Anterior cingulate cortex (tissue), 58 donors: ENCODE data around the gene RILPL1.
"Not testable (repeated sequence)": the region's sequence is repeated elsewhere in the genome, so short reads cannot be mapped to it uniquely, and the experiment has no call there.

Experiments
- DNase-seq, 58 donors: peaks; one replicate each; lab custom pipeline; 2025; lab: John Stamatoyannopoulos, UW

The RILPL1 gene

DNA sequence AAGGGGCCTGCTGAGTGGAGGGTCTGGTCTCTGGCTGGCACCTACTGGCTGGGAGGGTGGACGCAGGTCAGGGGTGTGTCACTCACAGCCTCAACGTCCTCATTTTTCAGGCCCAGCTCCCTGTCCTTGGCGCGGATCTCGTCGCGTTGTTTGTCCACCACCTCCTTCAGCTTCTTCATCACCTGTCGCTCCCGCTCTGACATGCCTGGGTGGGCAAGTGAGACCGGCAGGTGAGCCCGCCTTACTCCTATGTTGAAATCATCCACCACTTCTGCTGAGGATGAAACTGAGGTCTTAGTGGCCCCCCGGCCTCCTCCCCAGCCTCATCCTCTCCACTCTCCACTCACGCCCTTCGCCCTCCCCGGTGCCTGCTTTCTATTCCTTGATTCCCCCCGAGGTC is 34.2 kb downstream of the RILPL1 start:
- DNase-seq = no peak

DNA sequence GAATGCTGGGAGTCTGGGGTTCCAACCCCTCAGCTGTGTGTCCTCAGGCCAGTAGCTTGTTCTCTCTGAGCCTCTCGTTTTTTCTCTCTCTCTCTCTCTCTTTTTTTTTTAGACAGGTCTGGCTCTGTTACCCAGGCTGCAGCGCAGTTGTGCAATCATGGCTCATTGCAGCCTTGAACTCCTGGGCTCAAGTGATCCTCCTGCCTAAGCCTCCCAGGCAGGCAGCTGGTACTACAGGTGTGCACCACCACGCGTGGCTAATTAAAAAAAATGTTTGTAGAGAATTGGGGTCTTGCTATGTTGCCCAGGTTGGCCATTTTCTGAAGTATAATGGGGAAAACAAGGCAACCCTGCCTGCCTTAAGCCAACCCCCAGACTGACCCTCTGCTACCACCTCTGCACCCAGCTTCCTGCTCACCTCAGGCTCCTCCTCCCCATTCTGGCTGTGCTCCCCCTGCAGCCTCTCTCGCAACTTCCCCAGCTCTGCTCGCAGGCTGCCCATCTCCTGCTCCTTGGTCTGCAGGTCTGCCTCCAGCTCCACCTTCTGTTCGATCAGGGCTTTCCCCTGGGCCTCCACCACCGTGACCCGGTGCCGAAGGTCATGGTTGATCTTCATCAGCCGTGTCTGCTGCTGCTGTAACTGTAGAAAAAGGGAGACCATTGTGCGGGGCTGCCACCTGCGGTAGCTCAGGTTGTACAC is 35.2 kb downstream of the RILPL1 start:
- no peak for DNase-seq

DNA sequence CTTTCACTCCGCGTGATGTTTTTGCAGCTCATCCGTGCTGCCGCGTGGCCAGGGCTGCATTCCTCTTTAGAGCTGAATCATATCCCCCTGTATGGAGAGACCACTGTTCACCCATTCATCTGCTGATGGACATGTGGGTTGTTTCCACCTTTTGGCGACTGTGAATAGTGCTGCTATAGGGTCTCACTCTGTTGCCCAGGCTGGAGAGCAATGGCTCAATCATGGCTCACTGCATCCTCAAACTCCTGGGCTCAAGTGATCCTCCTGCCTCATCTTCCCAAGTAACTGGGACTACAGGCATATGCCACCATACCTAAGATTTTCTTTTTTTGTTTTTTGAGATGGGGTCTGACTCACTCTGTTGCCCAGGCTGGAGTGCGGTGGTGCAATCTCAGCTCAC is 36.5 kb downstream of the RILPL1 start:
- no peak for DNase-seq

- no peak for DNase-seq
Observed at GRCh38 chr12:123494124-123494851, 39.2 kb downstream of the RILPL1 start.

- DNase-seq = peak in 2 of 58 donors; percentile 10 to 19
Observed at GRCh38 chr12:123492339-123493039, 41.0 kb downstream of the RILPL1 start.

DNA sequence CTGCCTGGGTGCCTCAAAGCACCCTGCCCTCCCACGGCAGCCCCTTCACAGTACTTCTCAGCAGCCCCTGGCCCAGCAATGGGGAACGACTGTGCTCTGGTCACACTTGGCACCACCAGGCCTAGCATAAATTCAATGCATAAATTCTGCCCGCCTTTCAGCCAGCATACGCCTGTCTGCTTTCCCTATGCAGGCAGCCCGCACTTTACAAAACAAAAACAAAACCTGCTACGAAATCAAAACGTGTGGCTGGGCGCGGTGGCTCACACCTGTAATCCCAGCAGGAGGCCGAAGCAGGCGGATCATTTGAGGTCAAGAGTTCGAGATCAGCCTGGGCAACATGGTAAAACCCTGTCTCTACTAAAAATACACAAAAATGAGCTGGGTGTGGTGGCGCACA is 42.0 kb downstream of the RILPL1 start:
- DNase-seq = no peak

DNA sequence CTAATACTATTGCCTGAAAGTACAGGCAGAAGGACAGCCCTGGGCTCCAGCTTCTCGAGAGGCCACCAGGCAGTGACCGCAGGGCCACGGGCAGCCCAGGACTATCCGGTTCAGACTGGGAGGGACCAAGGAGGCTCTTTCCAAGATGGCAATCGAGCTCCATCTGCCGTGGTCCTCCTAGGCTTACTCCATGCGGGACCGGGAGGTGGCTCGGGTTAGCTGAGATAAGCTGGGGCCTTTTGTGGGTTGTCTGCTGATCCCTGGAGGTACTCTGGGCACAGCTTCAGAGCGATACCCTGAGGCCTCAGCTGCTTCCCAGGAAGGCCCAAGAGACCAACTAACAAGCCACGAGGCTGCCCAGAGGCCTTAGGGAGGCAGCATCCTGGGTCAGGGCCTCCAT is 42.5 kb downstream of the RILPL1 start:
- no peak for DNase-seq

GRCh38 chr12:123490089-123490488 is 43.4 kb downstream of the RILPL1 start:
- DNase-seq = no peak

- no peak for DNase-seq
Observed at GRCh38 chr12:123489580-123489979, 43.9 kb downstream of the RILPL1 start.

DNA sequence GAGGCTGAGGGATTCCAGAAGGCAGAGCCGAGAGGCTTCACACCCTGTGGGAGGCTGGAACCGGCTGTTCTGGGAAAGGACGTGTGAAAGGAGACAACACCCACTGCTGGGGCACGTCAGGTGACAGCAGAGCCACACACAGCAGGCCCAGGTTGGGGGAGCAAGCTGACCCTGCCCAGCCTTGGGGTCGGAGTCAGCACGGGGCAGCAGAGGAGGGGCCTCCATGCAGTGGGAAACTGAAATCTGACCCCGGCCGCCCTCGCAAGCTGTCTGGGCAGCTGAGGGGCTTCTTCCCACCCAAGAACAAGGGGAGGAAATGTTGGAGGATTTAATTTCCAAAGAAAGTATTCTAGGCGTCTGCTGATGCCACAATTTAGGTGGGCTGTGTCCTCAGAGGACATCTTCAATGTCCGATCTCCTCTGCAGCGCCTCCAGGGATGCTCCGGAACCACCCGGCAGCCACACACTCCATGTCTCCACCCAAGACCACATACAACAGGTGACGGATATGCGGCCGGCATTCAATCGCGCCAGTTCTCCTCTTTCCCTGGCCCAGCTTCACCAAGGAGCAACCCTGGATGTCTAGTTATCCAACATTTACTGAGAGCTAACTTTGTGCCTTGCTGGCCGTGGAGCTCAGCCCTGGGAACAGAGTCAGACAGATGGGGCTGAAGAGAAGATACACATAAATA is 44.8 kb downstream of the RILPL1 start:
- DNase-seq = peak in 2 of 58 donors; percentile 11 to 16

DNA sequence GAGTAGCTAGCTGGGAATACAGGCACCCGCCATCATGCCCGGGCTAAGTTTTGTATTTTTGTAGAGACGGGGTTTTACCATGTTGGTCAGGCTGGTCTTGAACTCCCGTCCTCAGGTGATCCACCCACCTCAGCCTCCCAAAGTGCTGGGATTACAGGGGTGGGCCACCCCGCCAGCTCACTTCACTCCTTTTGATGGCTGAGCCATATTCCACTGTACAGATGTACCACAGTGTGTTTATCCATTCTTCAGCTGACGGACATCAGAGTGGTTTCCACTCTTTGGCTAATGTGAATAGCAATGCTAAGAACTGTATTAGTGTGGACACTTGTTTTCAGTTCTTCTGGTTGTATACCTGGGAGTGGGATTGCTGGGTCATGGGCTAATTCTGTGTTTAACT is 46.1 kb downstream of the RILPL1 start:
- DNase-seq = no peak

GRCh38 chr12:123485756-123486155 is 47.8 kb downstream of the RILPL1 start:
- peak in 42 of 58 donors; percentile 7 to 83 (median 47) for DNase-seq

- DNase-seq = no peak
Observed at GRCh38 chr12:123483602-123484248, 49.8 kb downstream of the RILPL1 start.

GRCh38 chr12:123482876-123483275 is 50.6 kb downstream of the RILPL1 start:
- no peak for DNase-seq

DNA sequence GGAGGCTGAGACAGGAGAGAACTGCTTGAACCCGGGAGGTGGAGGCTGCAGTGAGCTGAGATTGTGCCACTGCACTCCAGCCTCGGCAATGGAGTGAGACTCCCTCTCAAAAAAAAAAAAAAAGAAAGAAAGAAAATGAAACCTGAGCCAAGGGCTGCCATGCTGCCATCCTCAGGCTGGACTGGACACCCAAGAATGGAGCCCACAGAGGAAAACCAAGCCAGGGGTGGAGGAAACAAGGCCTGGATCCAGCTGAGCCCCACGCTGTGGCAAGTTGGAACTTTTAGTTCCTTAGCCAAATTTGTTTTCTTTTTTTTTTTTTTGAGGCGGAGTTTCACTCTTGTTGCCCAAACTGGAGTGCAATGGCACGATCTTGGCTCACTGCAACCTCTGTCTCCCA is 52.3 kb downstream of the RILPL1 start:
- DNase-seq = not testable (repeated sequence)

DNA sequence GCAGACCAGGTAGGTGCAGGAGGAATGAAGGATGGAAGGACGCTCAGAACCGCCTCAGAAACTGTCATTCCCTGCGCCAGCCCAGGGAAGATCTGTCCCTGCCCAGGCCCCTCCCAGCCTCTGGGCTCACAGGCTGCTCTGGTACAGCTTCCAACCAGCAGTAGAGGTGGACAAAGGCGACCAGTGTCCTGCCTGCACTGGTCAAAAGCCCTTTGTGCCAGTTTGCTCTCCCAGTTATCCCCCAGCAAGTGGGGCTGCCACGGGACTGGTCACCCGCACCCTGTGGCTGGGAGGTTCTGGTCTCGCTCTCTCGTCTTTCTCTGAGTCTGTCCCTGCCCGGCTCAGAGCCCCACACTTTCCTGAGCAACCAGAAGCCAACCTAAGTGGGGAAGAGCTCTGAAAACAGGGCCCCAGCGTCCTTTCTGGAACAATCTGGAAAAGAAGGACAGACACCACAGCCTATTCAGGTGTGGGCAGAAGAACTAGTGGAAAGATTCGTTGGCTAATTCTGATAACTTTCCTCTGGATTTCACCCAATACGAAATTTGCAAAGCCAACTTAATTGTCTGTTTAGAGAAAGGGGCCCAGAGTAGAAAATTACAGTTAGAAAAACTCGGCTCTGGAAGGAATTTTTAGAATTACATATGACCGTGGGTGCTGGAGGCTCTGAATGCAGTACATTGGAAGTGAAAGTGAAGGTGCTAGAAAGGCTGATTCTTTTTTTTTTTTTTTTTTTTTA is 53.9 kb downstream of the RILPL1 start:
- peak in 57 of 58 donors; percentile 31 to 98 (median 87) for DNase-seq

DNA sequence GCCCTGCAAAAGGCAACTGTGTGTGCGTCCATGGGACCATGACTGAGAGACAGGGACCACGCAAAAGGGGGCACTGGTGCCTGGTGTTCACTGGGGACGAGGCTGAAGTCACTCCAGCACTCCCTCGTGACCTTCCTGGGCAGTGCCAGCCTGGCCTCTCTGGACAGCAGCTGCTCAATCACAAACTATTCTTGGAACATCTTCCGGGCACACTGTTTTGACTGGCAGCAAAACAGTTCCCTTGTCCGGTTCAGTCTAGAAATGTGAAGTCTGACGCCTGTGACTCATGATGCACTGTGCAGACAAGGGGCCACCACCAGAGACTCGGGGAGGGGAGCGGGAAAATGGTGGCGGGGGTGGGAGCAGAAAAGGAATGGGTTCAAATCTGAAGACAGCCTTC is 54.8 kb downstream of the RILPL1 start:
- DNase-seq = peak in 55 of 58 donors; percentile 30 to 94 (median 71)

DNA sequence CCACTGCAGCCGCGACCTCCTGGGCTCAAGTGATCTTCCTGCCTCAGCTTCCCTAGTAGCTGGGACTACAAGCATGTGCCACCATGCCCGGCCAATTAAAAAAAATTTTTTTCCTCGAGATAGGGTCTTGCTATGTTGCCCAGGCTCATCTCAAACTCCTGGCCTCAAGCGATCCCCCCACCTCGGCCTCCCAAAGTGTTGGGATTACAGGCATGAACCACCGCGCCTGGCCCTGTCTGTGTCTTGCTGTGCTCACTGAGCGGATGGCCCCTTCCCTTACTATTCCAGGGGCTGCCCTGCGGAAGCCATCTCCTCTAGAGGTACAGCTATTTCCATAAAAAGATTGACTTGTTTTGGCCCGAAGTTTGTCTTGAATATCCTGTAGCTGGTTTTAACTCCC is 55.5 kb downstream of the RILPL1 start:
- no peak for DNase-seq

- no peak for DNase-seq
Observed at GRCh38 chr12:123475246-123475703, 58.2 kb downstream of the RILPL1 start.
